ENCODE results near the gene ANKRD13B. TPM values are rescaled to one million over a fixed set of nuclear protein-coding genes. Genes with fewer than 3 reads are reported as not detected.

ANKRD13B gene
- polyA plus RNA-seq (3.7 to 6.5 TPM (median 5.0 TPM) in 3 replicates), polyA minus RNA-seq (4.8 to 12.7 TPM (median 5.3 TPM) in 3 replicates)
- 3.7 TPM for polyA plus RNA-seq (2011; ENCODE audit: low read depth)
- polyA plus RNA-seq (2011; cell fraction: cytosol; rRNA removed): 2.8 and 5.7 TPM in 2 replicates
- 13.0 and 14.3 TPM in 2 replicates for polyA plus RNA-seq (2011; cell fraction: nucleus; rRNA removed)
- 6.7 and 7.8 TPM in 2 replicates for polyA plus RNA-seq (2012; ENCODE audit: low replicate concordance)
- polyA minus RNA-seq (2011; cell fraction: cytosol; rRNA and poly(A)+ RNA removed): 12.9 TPM
- polyA minus RNA-seq (2011; cell fraction: nucleus; rRNA and poly(A)+ RNA removed): 6.2 and 9.9 TPM in 2 replicates

- peaks cover 50% of the 10 kb centered on the region for H3K4me1 ChIP-seq (ENCODE audit: control insufficient read depth, extremely low read depth, insufficient read depth, low read length)
- H3K27ac ChIP-seq (ENCODE audit: control insufficient read depth, insufficient read depth, low read length): no peak within 1 kb of the TSS
- dilution Hi-C loops (cut with MboI; ENCODE audit: extremely low pct_ligation_motif_present, low sequenced_read_pairs): no loop called here
- H3K27me3 ChIP-seq (ENCODE audit: control insufficient read depth, extremely low read depth, insufficient read depth, low read length): no peaks in the 10 kb centered on the region
- peak within 1 kb of the TSS; percentile 58 for H3K9ac ChIP-seq (ENCODE audit: control insufficient read depth, extremely low read depth, insufficient read depth, low read length)
- H3K79me2 ChIP-seq (ENCODE audit: control insufficient read depth, insufficient read depth, low read length): peaks cover 29% of the 10 kb centered on the region
- H4K20me1 ChIP-seq (ENCODE audit: control insufficient read depth, extremely low read depth, insufficient read depth, low read length): peaks cover 4% of the 10 kb centered on the region
- FAIRE-seq (no peak), DNase-seq (ENCODE audit: low read depth, low spot score) (no peak)
- H3K9me1 ChIP-seq (ENCODE audit: control insufficient read depth, extremely low read depth, insufficient read depth, low read length): no peaks in the 10 kb centered on the region
- peak within 1 kb of the TSS; percentile 92 for H3K4me2 ChIP-seq (ENCODE audit: control insufficient read depth, extremely low read depth, insufficient read depth, low read depth, low read length)
- H2AFZ ChIP-seq (ENCODE audit: control insufficient read depth, low read length): peak within 1 kb of the TSS; percentile 49
- no peaks in the 10 kb centered on the region for H3K9me3 ChIP-seq (ENCODE audit: control insufficient read depth, low read depth, low read length)
- no peaks in the 10 kb centered on the region for H3K36me3 ChIP-seq (ENCODE audit: control insufficient read depth in 2 of 2, extremely low read depth in 1 of 2, insufficient read depth in 2 of 2, low read length in 2 of 2)
- TF ChIP-seq CTCF (optimal IDR thresholded peaks at IDR 0.05 in 1 of 3, IDR thresholded peaks at IDR 0.05 in 1 of 3, conservative IDR thresholded peaks at IDR 0.05 in 1 of 3; ENCODE audit: extremely low read depth in 1 of 3, insufficient read depth in 2 of 3, low read length in 3 of 3): no peak
- TF ChIP-seq EZH2 (IDR thresholded peaks at IDR 0.05; ENCODE audit: low read length): no peak
- peak within 1 kb of the TSS; percentile 51 to 78 (median 70) for H3K4me3 ChIP-seq (ENCODE audit: control insufficient read depth in 2 of 3, extremely low read depth in 1 of 3, insufficient read depth in 2 of 3, low read depth in 1 of 3, low read length in 3 of 3)
Observed at GRCh38 chr17:29592850-29593551, at the start of gene ANKRD13B. Gene ANKRD13B (plus strand): TSS chr17:29593132. CDS start chr17:29593622, 490 bp downstream.

GRCh38 chr17:29544066-29544465 lies 48.9 kb upstream of the ANKRD13B start:
- Histone ChIP-seq H3K79me2 (ENCODE audit: control insufficient read depth, insufficient read depth, low read length) (no peaks in the 10 kb centered on the region), H3K4me2 (ENCODE audit: control insufficient read depth, extremely low read depth, insufficient read depth, low read depth, low read length) (no peak overlapping the region), H3K9ac (ENCODE audit: control insufficient read depth, extremely low read depth, insufficient read depth, low read length) (no peak overlapping the region), H4K20me1 (ENCODE audit: control insufficient read depth, extremely low read depth, insufficient read depth, low read length) (no peaks in the 10 kb centered on the region), H3K9me1 (ENCODE audit: control insufficient read depth, extremely low read depth, insufficient read depth, low read length) (no peaks in the 10 kb centered on the region), H3K4me1 (ENCODE audit: control insufficient read depth, extremely low read depth, insufficient read depth, low read length) (no peaks in the 10 kb centered on the region), H3K4me3 (ENCODE audit: control insufficient read depth in 2 of 3, extremely low read depth in 1 of 3, insufficient read depth in 2 of 3, low read depth in 1 of 3, low read length in 3 of 3) (no peak overlapping the region), H3K9me3 (ENCODE audit: control insufficient read depth, low read depth, low read length) (no peaks in the 10 kb centered on the region), H3K36me3 (ENCODE audit: control insufficient read depth in 2 of 2, extremely low read depth in 1 of 2, insufficient read depth in 2 of 2, low read length in 2 of 2) (peaks cover 7 to 18% of the 10 kb centered on the region in 2 experiments), H2AFZ (ENCODE audit: control insufficient read depth, low read length) (no peak overlapping the region), H3K27ac (ENCODE audit: control insufficient read depth, insufficient read depth, low read length) (no peak overlapping the region), H3K27me3 (ENCODE audit: control insufficient read depth, extremely low read depth, insufficient read depth, low read length) (no peaks in the 10 kb centered on the region)
- TF ChIP-seq CTCF (optimal IDR thresholded peaks at IDR 0.05 in 1 of 3, IDR thresholded peaks at IDR 0.05 in 1 of 3, conservative IDR thresholded peaks at IDR 0.05 in 1 of 3; ENCODE audit: extremely low read depth in 1 of 3, insufficient read depth in 2 of 3, low read length in 3 of 3) (no peak), EZH2 (IDR thresholded peaks at IDR 0.05; ENCODE audit: low read length) (no peak)
- DNase-seq (ENCODE audit: low read depth, low spot score) (no peak), FAIRE-seq (no peak)
- dilution Hi-C loops (cut with MboI; ENCODE audit: extremely low pct_ligation_motif_present, low sequenced_read_pairs): no loop called here
